Fibroblast of villous mesenchyme (primary cell): ENCODE measurements around the gene ZNF800. TPM values are rescaled to one million over a fixed set of nuclear protein-coding genes. Genes with fewer than 3 reads are reported as not detected.

Experiments
- DNase-seq: peaks from one replicate; pipeline ENCODE4 v3.0.0-alpha.2; 2010; ENCODE audit warnings: low read depth
- H3K4me3 ChIP-seq: 2 replicates; pipeline ENCODE4 v1.5.1; 2011; ENCODE audit warnings: low read depth, mild to moderate bottlenecking, low read length
- total RNA-seq: library from RNA; depleted of rRNA; stranded (reverse); fragments of >200 nt; gene quantifications from 2 replicates; pipeline ENCODE4 v1.2.3, GENCODE V29; 2012
- TF ChIP-seq, protein P1 (sequence below): IDR thresholded peaks from 2 replicates; pipeline ENCODE4 v1.5.1; 2012; ENCODE audit warnings: low read depth, mild to moderate bottlenecking, low read length; ENCODE audit not compliant: insufficient read depth

The ZNF800 gene
- total RNA-seq, 1 donor, result 24.6 TPM

DNA sequence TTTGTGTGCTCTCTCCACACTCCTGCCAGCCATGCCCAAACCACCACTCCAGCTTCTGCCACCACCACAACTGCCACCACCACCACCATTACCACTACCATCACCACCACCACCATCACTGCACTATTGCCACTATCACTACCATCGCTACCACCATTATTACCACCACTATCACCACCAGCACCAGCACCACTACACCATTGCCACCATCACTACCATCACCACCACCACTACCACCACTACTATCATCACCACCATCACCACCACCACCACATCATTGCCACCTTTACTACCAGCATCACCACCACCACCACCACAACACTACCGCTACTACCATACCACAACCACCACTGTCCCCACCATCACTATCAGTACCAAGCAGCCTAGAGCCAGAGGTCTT, 26.0 kb upstream of the ZNF800 start:
- H3K4me3 ChIP-seq, result no peak overlapping the region
- TF ChIP-seq, protein P1, sequence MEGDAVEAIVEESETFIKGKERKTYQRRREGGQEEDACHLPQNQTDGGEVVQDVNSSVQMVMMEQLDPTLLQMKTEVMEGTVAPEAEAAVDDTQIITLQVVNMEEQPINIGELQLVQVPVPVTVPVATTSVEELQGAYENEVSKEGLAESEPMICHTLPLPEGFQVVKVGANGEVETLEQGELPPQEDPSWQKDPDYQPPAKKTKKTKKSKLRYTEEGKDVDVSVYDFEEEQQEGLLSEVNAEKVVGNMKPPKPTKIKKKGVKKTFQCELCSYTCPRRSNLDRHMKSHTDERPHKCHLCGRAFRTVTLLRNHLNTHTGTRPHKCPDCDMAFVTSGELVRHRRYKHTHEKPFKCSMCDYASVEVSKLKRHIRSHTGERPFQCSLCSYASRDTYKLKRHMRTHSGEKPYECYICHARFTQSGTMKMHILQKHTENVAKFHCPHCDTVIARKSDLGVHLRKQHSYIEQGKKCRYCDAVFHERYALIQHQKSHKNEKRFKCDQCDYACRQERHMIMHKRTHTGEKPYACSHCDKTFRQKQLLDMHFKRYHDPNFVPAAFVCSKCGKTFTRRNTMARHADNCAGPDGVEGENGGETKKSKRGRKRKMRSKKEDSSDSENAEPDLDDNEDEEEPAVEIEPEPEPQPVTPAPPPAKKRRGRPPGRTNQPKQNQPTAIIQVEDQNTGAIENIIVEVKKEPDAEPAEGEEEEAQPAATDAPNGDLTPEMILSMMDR, result no peak
- DNase-seq, result no peak

- TF ChIP-seq, protein P1, result no peak
Measured at GRCh38 chr7:127417346-127417745, 24.8 kb upstream of the ZNF800 start.

GRCh38 chr7:127415060-127415742, 22.7 kb upstream of the ZNF800 start:
- no peak for DNase-seq
- TF ChIP-seq, protein P1, result no peak
- H3K4me3 ChIP-seq, result no peak overlapping the region

More at GRCh38 chr7:127417346-127417745, 24.8 kb upstream of the ZNF800 start:
- no peak for DNase-seq
- no peak overlapping the region for H3K4me3 ChIP-seq

GRCh38 chr7:127413962-127414361, 21.5 kb upstream of the ZNF800 start:
- no peak for DNase-seq
- TF ChIP-seq, protein P1, result no peak
- H3K4me3 ChIP-seq, result no peak overlapping the region

DNA sequence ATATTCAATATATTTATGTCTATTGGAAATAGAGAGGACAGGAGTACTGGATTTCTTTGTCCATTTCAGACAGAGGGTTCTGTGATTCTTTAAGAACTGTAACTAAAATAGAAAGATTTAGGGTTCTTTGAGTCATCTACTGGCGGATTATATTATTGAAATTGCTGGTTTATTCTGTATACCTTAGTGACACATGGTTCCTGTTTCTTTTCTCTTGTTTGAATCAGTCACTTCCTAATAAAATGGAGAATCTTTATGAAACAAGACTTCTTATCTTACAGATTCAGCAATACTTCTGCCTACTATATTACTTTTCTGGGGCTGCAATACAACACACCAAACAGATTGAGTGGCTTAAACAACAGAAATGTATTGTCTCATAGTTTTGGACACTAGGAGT, 20.8 kb upstream of the ZNF800 start:
- no peak for DNase-seq
- H3K4me3 ChIP-seq, result no peak overlapping the region
- TF ChIP-seq, protein P1, result no peak

- TF ChIP-seq, protein P1, result no peak
- no peak overlapping the region for H3K4me3 ChIP-seq
- no peak for DNase-seq
Measured at GRCh38 chr7:127411176-127411575, 18.7 kb upstream of the ZNF800 start.

DNA sequence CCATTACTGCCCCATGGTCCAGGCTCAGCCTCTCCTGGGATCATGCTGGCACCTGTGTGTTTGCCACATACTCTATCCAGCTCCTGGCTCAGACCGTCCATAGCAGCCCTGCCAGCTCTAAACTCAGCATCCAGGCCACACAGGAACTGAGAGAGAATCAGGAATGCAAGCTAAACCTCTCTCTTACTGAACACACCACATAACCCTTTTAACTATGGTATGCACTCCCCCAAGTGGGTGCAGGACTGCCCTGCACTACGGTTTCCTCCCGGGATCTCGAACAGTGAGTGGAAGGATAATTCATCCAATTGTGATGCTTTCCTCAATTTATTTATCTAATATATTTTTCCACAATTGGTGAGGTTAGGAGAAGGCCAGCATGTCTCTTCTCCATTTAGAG, 17.1 kb upstream of the ZNF800 start:
- peak; percentile 6 for DNase-seq
- no peak overlapping the region for H3K4me3 ChIP-seq
- TF ChIP-seq, protein P1, result peak; percentile 35
